MCF 10A (cell line): ENCODE measurements around the gene DPAGT1. TPM values are rescaled to one million over a fixed set of nuclear protein-coding genes. Genes with fewer than 3 reads are reported as not detected.
A peak's percentile ranks its signal among the peaks of the same experiment; 100 is the strongest.

Experiments
- BruUV-seq: library from RNA; stranded (reverse); fragments of 400-500 nt; replicated peaks from 2 replicates; lab custom pipeline; 2021; lab: Mats Ljungman, UMichigan
- CTCF ChIA-PET: fragments of 300-600 bp; sonication (Branson Sonifier 250); formaldehyde crosslinking; extraction: SDS; loops from one replicate; lab custom pipeline; 2021; ENCODE audit warnings: antibody characterized with exemption, inconsistent platforms; lab: Yijun Ruan, JAX
- POLR2A ChIA-PET: fragments of 300-600, 350-650 bp; sonication (Branson Sonifier 250); formaldehyde crosslinking; extraction: SDS; loops from one replicate; lab custom pipeline; 2020; ENCODE audit warnings: antibody characterized with exemption, inconsistent platforms; lab: Yijun Ruan, JAX
- DNase-seq: peaks from one replicate; pipeline ENCODE4 v3.0.0-alpha.2; 2018; ENCODE audit not compliant: unreplicated experiment
- H3K27ac Mint-ChIP-seq: one replicate; pipeline ENCODE4 v1.8.0; 2022; ENCODE audit warnings: mild to moderate bottlenecking, low read depth, mixed read lengths; ENCODE audit not compliant: unreplicated experiment
- H3K27me3 Mint-ChIP-seq: one replicate; pipeline ENCODE4 v1.8.0; 2022; ENCODE audit warnings: mixed read lengths; ENCODE audit not compliant: insufficient read depth, unreplicated experiment
- H3K36me3 Mint-ChIP-seq: one replicate; pipeline ENCODE4 v1.8.0; 2022; ENCODE audit warnings: mild to moderate bottlenecking, moderate library complexity, mixed read lengths; ENCODE audit not compliant: insufficient read depth, unreplicated experiment
- H3K4me1 Mint-ChIP-seq: one replicate; pipeline ENCODE4 v1.8.0; 2022; ENCODE audit warnings: mixed read lengths; ENCODE audit not compliant: insufficient read depth, unreplicated experiment
- H3K4me3 Mint-ChIP-seq: one replicate; pipeline ENCODE4 v1.8.0; 2022; ENCODE audit warnings: mild to moderate bottlenecking, moderate library complexity, mixed read lengths; ENCODE audit not compliant: unreplicated experiment
- H3K9me3 Mint-ChIP-seq: one replicate; pipeline ENCODE4 v1.8.0; 2022; ENCODE audit warnings: mixed read lengths; ENCODE audit not compliant: unreplicated experiment
- intact Hi-C: fragments of 100-400 bp; cut with micrococcal nuclease; formaldehyde crosslinking; loops from 2 replicates; pipeline ENCODE4 v1.14.1; 2022
- total RNA-seq: library from RNA; stranded (reverse); gene quantifications from 2 replicates; pipeline ENCODE4 v1.2.3, GENCODE V29; 2022
- TF ChIP-seq, protein P1 (sequence below): fragments of 200-600 bp; IDR thresholded peaks from one replicate; pipeline ENCODE4 v1.8.0; 2022; ENCODE audit warnings: antibody characterized with exemption, mild to moderate bottlenecking; ENCODE audit not compliant: unreplicated experiment

Gene DPAGT1
- total RNA-seq, 1 experiment from 2014 or later = 58.8 TPM

DNA sequence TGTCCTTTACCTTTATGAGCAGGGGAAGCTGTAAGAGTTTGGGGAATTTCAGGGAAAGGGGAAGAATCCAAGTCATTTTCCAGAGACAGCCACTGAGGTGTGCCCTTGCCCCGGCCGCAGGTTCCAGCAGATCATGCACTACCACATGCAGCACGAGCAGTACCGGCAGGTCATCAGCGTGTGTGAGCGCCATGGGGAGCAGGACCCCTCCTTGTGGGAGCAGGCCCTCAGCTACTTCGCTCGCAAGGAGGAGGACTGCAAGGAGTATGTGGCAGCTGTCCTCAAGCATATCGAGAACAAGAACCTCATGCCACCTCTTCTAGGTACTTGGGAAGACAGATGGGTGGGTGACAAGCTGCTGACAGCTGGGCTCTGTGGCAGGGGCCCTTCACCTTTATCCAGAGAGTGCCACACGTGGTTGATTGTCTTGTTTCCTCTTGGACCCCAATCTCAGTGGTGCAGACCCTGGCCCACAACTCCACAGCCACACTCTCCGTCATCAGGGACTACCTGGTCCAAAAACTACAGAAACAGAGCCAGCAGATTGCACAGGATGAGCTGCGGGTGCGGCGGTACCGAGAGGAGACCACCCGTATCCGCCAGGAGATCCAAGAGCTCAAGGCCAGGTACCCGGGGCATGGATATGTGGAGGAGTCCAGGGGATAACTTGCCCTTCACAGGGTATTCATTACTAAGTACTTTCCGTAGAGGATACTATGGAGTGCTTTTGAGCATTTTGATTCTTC lies 22.8 kb downstream of the DPAGT1 start:
- TF ChIP-seq, protein P1, sequence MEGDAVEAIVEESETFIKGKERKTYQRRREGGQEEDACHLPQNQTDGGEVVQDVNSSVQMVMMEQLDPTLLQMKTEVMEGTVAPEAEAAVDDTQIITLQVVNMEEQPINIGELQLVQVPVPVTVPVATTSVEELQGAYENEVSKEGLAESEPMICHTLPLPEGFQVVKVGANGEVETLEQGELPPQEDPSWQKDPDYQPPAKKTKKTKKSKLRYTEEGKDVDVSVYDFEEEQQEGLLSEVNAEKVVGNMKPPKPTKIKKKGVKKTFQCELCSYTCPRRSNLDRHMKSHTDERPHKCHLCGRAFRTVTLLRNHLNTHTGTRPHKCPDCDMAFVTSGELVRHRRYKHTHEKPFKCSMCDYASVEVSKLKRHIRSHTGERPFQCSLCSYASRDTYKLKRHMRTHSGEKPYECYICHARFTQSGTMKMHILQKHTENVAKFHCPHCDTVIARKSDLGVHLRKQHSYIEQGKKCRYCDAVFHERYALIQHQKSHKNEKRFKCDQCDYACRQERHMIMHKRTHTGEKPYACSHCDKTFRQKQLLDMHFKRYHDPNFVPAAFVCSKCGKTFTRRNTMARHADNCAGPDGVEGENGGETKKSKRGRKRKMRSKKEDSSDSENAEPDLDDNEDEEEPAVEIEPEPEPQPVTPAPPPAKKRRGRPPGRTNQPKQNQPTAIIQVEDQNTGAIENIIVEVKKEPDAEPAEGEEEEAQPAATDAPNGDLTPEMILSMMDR = no peak
- Mint-ChIP-seq H3K9me3 (no peaks in the 10 kb centered on the region), H3K4me1 (no peaks in the 10 kb centered on the region), H3K36me3 (peaks cover 82% of the 10 kb centered on the region), H3K27me3 (no peaks in the 10 kb centered on the region), H3K4me3 (no peak overlapping the region), H3K27ac (no peak overlapping the region)
- POLR2A ChIA-PET = interaction anchor here (1.6 kb wide), 1 partner anchor 12 kb away, joined by 7 read pairs; the partner anchor contains the start of gene VPS11
- CTCF ChIA-PET = interaction anchor here (0.6 to 0.7 kb wide), 2 partner anchors 9 to 15 kb away, joined by 3 read pairs; no protein-coding TSS in a partner anchor
- no peak for DNase-seq
- intact Hi-C loops = no loop called here
- BruUV-seq = no TSS peak

DNA sequence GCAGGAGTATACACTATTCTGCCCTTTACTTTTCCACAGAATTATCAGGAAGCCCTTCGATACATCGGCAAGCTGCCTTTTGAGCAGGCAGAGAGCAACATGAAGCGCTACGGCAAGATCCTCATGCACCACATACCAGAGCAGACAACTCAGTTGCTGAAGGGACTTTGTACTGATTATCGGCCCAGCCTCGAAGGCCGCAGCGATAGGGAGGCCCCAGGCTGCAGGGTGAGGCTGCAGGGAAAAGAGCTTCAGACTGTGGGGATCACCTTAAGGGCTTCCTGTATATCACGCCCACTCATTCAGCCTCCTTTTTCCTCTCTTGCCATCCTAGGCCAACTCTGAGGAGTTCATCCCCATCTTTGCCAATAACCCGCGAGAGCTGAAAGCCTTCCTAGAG lies 23.8 kb downstream of the DPAGT1 start:
- POLR2A ChIA-PET = interaction anchor here (1.4 to 1.6 kb wide), 2 partner anchors 10 to 11 kb away, joined by 3 to 7 read pairs; partner anchors contain the start of gene VPS11
- intact Hi-C loops = no loop called here

DNA sequence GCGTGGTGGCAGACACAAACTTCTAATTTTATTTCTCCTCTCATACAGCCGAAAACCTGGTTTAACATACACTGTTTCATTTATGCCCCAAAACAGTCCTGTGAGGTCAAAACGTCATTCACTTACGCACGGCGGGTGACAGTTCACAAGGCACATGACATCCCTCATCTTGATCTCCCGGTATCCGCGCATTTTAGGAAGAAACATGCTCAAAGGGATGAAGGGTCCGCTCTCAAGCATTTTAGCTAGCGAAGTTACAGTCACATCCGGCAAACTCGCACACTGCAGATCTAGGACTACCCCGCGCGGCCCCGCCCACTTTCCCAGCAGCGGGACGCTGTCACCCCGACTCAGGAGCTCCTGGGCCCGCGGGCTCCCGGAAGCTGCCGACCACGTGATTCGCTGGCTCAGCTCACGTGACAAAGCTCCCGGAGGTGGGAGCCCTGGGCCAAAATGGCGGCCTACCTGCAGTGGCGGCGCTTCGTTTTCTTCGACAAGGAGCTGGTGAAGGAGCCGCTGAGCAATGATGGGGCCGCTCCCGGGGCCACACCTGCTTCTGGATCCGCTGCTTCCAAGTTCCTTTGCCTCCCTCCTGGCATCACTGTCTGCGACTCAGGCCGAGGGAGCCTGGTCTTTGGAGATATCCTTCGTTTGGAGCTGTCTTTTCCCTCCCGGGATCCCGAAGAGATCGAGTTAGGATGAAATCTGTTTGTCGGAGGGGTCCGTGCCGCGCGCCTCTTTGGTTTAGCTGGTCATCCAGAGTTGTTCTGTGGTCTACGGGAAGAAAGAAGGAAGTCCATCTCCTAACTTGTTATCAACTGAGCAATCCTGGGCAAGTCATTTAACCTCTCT lies 34.1 kb downstream of the DPAGT1 start, which contains the start of gene VPS11:
Gene VPS11 (plus strand): TSS at position 448 of the 852 bp plus-strand sequence. CDS start 6 bp downstream, at position 454.
- TSS peak; percentile 71 for BruUV-seq
- H3K27me3 Mint-ChIP-seq = no peaks in the 10 kb centered on the region
- H3K9me3 Mint-ChIP-seq = no peaks in the 10 kb centered on the region

More for the DNA sequence above, 23.8 kb downstream of the DPAGT1 start:
- H3K27ac Mint-ChIP-seq = no peak overlapping the region
- TF ChIP-seq, protein P1 = no peak
- no peaks in the 10 kb centered on the region for H3K9me3 Mint-ChIP-seq
- DNase-seq = no peak
- no peaks in the 10 kb centered on the region for H3K4me1 Mint-ChIP-seq
- no peak overlapping the region for H3K4me3 Mint-ChIP-seq
- peaks cover 91% of the 10 kb centered on the region for H3K36me3 Mint-ChIP-seq
- no peaks in the 10 kb centered on the region for H3K27me3 Mint-ChIP-seq
- CTCF ChIA-PET = interaction anchor here (0.6 kb wide), 2 partner anchors 10 to 22 kb away, joined by 3 read pairs; no protein-coding TSS in a partner anchor
- BruUV-seq = no TSS peak

More for the DNA sequence above, 34.1 kb downstream of the DPAGT1 start, which contains the start of gene VPS11:
- Mint-ChIP-seq H3K27ac (peak within 1 kb of the TSS; percentile 76), H3K4me3 (peak within 1 kb of the TSS; percentile 87), H3K4me1 (peaks cover 7% of the 10 kb centered on the region), H3K36me3 (peaks cover 44% of the 10 kb centered on the region)
- intact Hi-C loops = loop anchor here (2.0 to 10.0 kb wide), 2 partner anchors 33 to 127 kb away; partner anchors contain the start of gene DPAGT1
- peak; percentile 95 for DNase-seq
- POLR2A ChIA-PET = interaction anchor here (0.6 to 3.6 kb wide), 31 partner anchors 10 to 1070 kb away, joined by 3 to 44 read pairs (median 3); partner anchors contain the start of genes C2CD2L, CBL, CENATAC and DPAGT1
- TF ChIP-seq, protein P1 = no peak
- CTCF ChIA-PET = interaction anchor here (0.6 to 0.9 kb wide), 3 partner anchors 15 to 129 kb away, joined by 3 to 4 read pairs (median 4); no protein-coding TSS in a partner anchor
